ENCODE data around the gene NEB. TPM values are rescaled to one million over a fixed set of nuclear protein-coding genes. Genes with fewer than 3 reads are reported as not detected.

NEB gene
- total RNA-seq, 1 experiment from 2014 or later: 0.14 TPM

GRCh38 chr2:151695778-151696177 is 38.5 kb downstream of the NEB start:
- DNase-seq: no peak
- no peak overlapping the region for H3K4me3 ChIP-seq (ENCODE audit: insufficient read depth, low read depth, low read length)
- H3K36me3 ChIP-seq (replicated peaks; ENCODE audit: control insufficient read depth, insufficient read depth, low read length): no peaks in the 10 kb centered on the region
- no peaks in the 10 kb centered on the region for H3K27me3 ChIP-seq (ENCODE audit: control insufficient read depth, insufficient read depth, low read length)

GRCh38 chr2:151691631-151692030 is 42.6 kb downstream of the NEB start:
- Histone ChIP-seq H3K4me3 (ENCODE audit: insufficient read depth, low read depth, low read length) (no peak overlapping the region), H3K27me3 (ENCODE audit: control insufficient read depth, insufficient read depth, low read length) (no peaks in the 10 kb centered on the region), H3K36me3 (replicated peaks; ENCODE audit: control insufficient read depth, insufficient read depth, low read length) (no peaks in the 10 kb centered on the region)
- DNase-seq: no peak

GRCh38 chr2:151688719-151689118 is 45.6 kb downstream of the NEB start:
- Histone ChIP-seq H3K36me3 (replicated peaks; ENCODE audit: control insufficient read depth, insufficient read depth, low read length) (no peaks in the 10 kb centered on the region), H3K4me3 (ENCODE audit: insufficient read depth, low read depth, low read length) (no peak overlapping the region), H3K27me3 (ENCODE audit: control insufficient read depth, insufficient read depth, low read length) (no peaks in the 10 kb centered on the region)
- no peak for DNase-seq

GRCh38 chr2:151682459-151683003 is 51.7 kb downstream of the NEB start:
- DNase-seq: peak; percentile 8

GRCh38 chr2:151681051-151681450 is 53.2 kb downstream of the NEB start:
- DNase-seq: no peak
- no peaks in the 10 kb centered on the region for H3K36me3 ChIP-seq (replicated peaks; ENCODE audit: control insufficient read depth, insufficient read depth, low read length)
- no peaks in the 10 kb centered on the region for H3K27me3 ChIP-seq (ENCODE audit: control insufficient read depth, insufficient read depth, low read length)
- H3K4me3 ChIP-seq (ENCODE audit: insufficient read depth, low read depth, low read length): no peak overlapping the region

More at GRCh38 chr2:151682459-151683003, 51.7 kb downstream of the NEB start:
- Histone ChIP-seq H3K4me3 (ENCODE audit: insufficient read depth, low read depth, low read length) (no peak overlapping the region), H3K36me3 (replicated peaks; ENCODE audit: control insufficient read depth, insufficient read depth, low read length) (no peaks in the 10 kb centered on the region), H3K27me3 (ENCODE audit: control insufficient read depth, insufficient read depth, low read length) (no peaks in the 10 kb centered on the region)

- Histone ChIP-seq H3K27me3 (ENCODE audit: control insufficient read depth, insufficient read depth, low read length) (no peaks in the 10 kb centered on the region), H3K4me3 (ENCODE audit: insufficient read depth, low read depth, low read length) (no peak overlapping the region), H3K36me3 (replicated peaks; ENCODE audit: control insufficient read depth, insufficient read depth, low read length) (no peaks in the 10 kb centered on the region)
- no peak for DNase-seq
Measured at GRCh38 chr2:151679994-151680393, 54.3 kb downstream of the NEB start.

- peak; percentile 8 for DNase-seq
- Histone ChIP-seq H3K27me3 (ENCODE audit: control insufficient read depth, insufficient read depth, low read length) (no peaks in the 10 kb centered on the region), H3K4me3 (ENCODE audit: insufficient read depth, low read depth, low read length) (no peak overlapping the region), H3K36me3 (replicated peaks; ENCODE audit: control insufficient read depth, insufficient read depth, low read length) (no peaks in the 10 kb centered on the region)
Measured at GRCh38 chr2:151678849-151679248, 55.4 kb downstream of the NEB start.

GRCh38 chr2:151673016-151673415 is 61.3 kb downstream of the NEB start:
- H3K27me3 ChIP-seq (ENCODE audit: control insufficient read depth, insufficient read depth, low read length): no peaks in the 10 kb centered on the region
- no peaks in the 10 kb centered on the region for H3K36me3 ChIP-seq (replicated peaks; ENCODE audit: control insufficient read depth, insufficient read depth, low read length)
- DNase-seq: no peak
- H3K4me3 ChIP-seq (ENCODE audit: insufficient read depth, low read depth, low read length): no peak overlapping the region

- no peaks in the 10 kb centered on the region for H3K27me3 ChIP-seq (ENCODE audit: control insufficient read depth, insufficient read depth, low read length)
- no peak for DNase-seq
- H3K4me3 ChIP-seq (ENCODE audit: insufficient read depth, low read depth, low read length): no peak overlapping the region
- no peaks in the 10 kb centered on the region for H3K36me3 ChIP-seq (replicated peaks; ENCODE audit: control insufficient read depth, insufficient read depth, low read length)
Measured at GRCh38 chr2:151672277-151672676, 62.0 kb downstream of the NEB start.

GRCh38 chr2:151670846-151671597 is 63.3 kb downstream of the NEB start:
- no peaks in the 10 kb centered on the region for H3K27me3 ChIP-seq (ENCODE audit: control insufficient read depth, insufficient read depth, low read length)
- no peak for DNase-seq
- H3K36me3 ChIP-seq (replicated peaks; ENCODE audit: control insufficient read depth, insufficient read depth, low read length): no peaks in the 10 kb centered on the region
- no peak overlapping the region for H3K4me3 ChIP-seq (ENCODE audit: insufficient read depth, low read depth, low read length)

- H3K27me3 ChIP-seq (ENCODE audit: control insufficient read depth, insufficient read depth, low read length): no peaks in the 10 kb centered on the region
- H3K4me3 ChIP-seq (ENCODE audit: insufficient read depth, low read depth, low read length): no peak overlapping the region
- DNase-seq: no peak
- no peaks in the 10 kb centered on the region for H3K36me3 ChIP-seq (replicated peaks; ENCODE audit: control insufficient read depth, insufficient read depth, low read length)
Measured at GRCh38 chr2:151670346-151670745, 63.9 kb downstream of the NEB start.

- Histone ChIP-seq H3K4me3 (ENCODE audit: insufficient read depth, low read depth, low read length) (no peak overlapping the region), H3K36me3 (replicated peaks; ENCODE audit: control insufficient read depth, insufficient read depth, low read length) (no peaks in the 10 kb centered on the region), H3K27me3 (ENCODE audit: control insufficient read depth, insufficient read depth, low read length) (no peaks in the 10 kb centered on the region)
- DNase-seq: no peak
Measured at GRCh38 chr2:151669585-151670081, 64.6 kb downstream of the NEB start.

- Histone ChIP-seq H3K4me3 (ENCODE audit: insufficient read depth, low read depth, low read length) (no peak overlapping the region), H3K36me3 (replicated peaks; ENCODE audit: control insufficient read depth, insufficient read depth, low read length) (no peaks in the 10 kb centered on the region), H3K27me3 (ENCODE audit: control insufficient read depth, insufficient read depth, low read length) (no peaks in the 10 kb centered on the region)
- DNase-seq: peak; percentile 27
Measured at GRCh38 chr2:151668737-151669136, 65.5 kb downstream of the NEB start.

- no peaks in the 10 kb centered on the region for H3K27me3 ChIP-seq (ENCODE audit: control insufficient read depth, insufficient read depth, low read length)
- no peak for DNase-seq
- no peak overlapping the region for H3K4me3 ChIP-seq (ENCODE audit: insufficient read depth, low read depth, low read length)
- H3K36me3 ChIP-seq (replicated peaks; ENCODE audit: control insufficient read depth, insufficient read depth, low read length): no peaks in the 10 kb centered on the region
Measured at GRCh38 chr2:151665959-151666358, 68.3 kb downstream of the NEB start.

- Histone ChIP-seq H3K27me3 (ENCODE audit: control insufficient read depth, insufficient read depth, low read length) (no peaks in the 10 kb centered on the region), H3K4me3 (ENCODE audit: insufficient read depth, low read depth, low read length) (no peak overlapping the region), H3K36me3 (replicated peaks; ENCODE audit: control insufficient read depth, insufficient read depth, low read length) (no peaks in the 10 kb centered on the region)
- no peak for DNase-seq
Measured at GRCh38 chr2:151664520-151664919, 69.8 kb downstream of the NEB start.

Data from H7 (cell line).